PC-9 (cell line): ENCODE measurements around the gene PRPF40A.

ENCODE experiments used
- EZH2 ChIP-seq: fragments of 200-600 bp; sonication (generic); IDR thresholded peaks from 2 replicates; pipeline ENCODE4 v1.8.0; 2017; ENCODE audit warnings: antibody characterized with exemption, low read depth
- TF ChIP-seq, protein P1 (sequence below): fragments of 200-600 bp; sonication (generic); conservative IDR thresholded peaks from 2 replicates; pipeline ENCODE4 v1.6.1; 2017; ENCODE audit warnings: mixed run types, antibody characterized with exemption, mild to moderate bottlenecking, moderate library complexity

- TF ChIP-seq, protein P1, sequence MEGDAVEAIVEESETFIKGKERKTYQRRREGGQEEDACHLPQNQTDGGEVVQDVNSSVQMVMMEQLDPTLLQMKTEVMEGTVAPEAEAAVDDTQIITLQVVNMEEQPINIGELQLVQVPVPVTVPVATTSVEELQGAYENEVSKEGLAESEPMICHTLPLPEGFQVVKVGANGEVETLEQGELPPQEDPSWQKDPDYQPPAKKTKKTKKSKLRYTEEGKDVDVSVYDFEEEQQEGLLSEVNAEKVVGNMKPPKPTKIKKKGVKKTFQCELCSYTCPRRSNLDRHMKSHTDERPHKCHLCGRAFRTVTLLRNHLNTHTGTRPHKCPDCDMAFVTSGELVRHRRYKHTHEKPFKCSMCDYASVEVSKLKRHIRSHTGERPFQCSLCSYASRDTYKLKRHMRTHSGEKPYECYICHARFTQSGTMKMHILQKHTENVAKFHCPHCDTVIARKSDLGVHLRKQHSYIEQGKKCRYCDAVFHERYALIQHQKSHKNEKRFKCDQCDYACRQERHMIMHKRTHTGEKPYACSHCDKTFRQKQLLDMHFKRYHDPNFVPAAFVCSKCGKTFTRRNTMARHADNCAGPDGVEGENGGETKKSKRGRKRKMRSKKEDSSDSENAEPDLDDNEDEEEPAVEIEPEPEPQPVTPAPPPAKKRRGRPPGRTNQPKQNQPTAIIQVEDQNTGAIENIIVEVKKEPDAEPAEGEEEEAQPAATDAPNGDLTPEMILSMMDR, result no peak
- no peak for TF ChIP-seq EZH2
These were observed 40.8 kb downstream of the PRPF40A start for GRCh38 chr2:152676461-152676860.
